K562 (cell line): ENCODE measurements around the gene PCDHGA7.

Experiments used
- CTCF ChIP-seq, 3 experiments: IDR thresholded peaks in 2 of 3; conservative IDR thresholded peaks in 1 of 3; 2 replicates each; pipeline ENCODE4 v1.5.1; 2011 to 2012; ENCODE audit warnings: low read length in 3 of 3, mild to moderate bottlenecking in 3 of 3, control low read depth in 2 of 3, improper control_type of control experiment in 1 of 3, inconsistent platforms in 1 of 3, low read depth in 1 of 3, mixed read lengths in 1 of 3, moderate library complexity in 1 of 3; ENCODE audit not compliant: insufficient read depth in 2 of 3
- MAFG ChIP-seq: fragments of 450-650 bp; conservative IDR thresholded peaks from 2 replicates; pipeline ENCODE4 v1.6.1; 2016; ENCODE audit warnings: missing genetic modification characterization, missing compliant biosample characterization
- MAX ChIP-seq: sonication (generic); formaldehyde crosslinking; IDR thresholded peaks from 2 replicates; pipeline ENCODE4 v1.9.0; 2022; ENCODE audit warnings: mild to moderate bottlenecking, missing genetic modification reagents
- POLR2A ChIP-seq: fragments of 450-650 bp; conservative IDR thresholded peaks from 2 replicates; pipeline ENCODE4 v1.6.1; 2016
- RBFOX2 ChIP-seq: fragments of 200-400 bp; formaldehyde crosslinking; IDR thresholded peaks from 2 replicates; pipeline ENCODE4 v1.6.1; 2017; ENCODE audit warnings: low read depth, mild to moderate bottlenecking, low read length, moderate library complexity
- SMARCE1 ChIP-seq: fragments of 450-650 bp; IDR thresholded peaks from 2 replicates; pipeline ENCODE4 v1.7.1; 2016; ENCODE audit warnings: mild to moderate bottlenecking
- SRSF9 ChIP-seq: fragments of 200-400 bp; formaldehyde crosslinking; IDR thresholded peaks from 2 replicates; pipeline ENCODE4 v1.6.1; 2017; ENCODE audit warnings: low read depth, low read length, borderline replicate concordance
- TGIF2 ChIP-seq: sonication (generic); formaldehyde crosslinking; IDR thresholded peaks from 2 replicates; pipeline ENCODE4 v1.8.1; 2022; ENCODE audit warnings: mild to moderate bottlenecking, missing genetic modification reagents, moderate library complexity
- THAP7 ChIP-seq: fragments of 250-450 bp; sonication (Bioruptor Pico); IDR thresholded peaks from 2 replicates; pipeline ENCODE4 v1.5.0; 2021
- TF ChIP-seq, protein P1 (sequence below): sonication (generic); formaldehyde crosslinking; IDR thresholded peaks from 2 replicates; pipeline ENCODE4 v1.8.1; 2023; ENCODE audit warnings: mild to moderate bottlenecking, missing genetic modification reagents, moderate library complexity
- TF ChIP-seq, protein P2 (sequence below): fragments of 200-800 bp; sonication (Bioruptor generic); IDR thresholded peaks from 2 replicates; pipeline ENCODE4 v1.6.1; 2017; ENCODE audit warnings: missing genetic modification characterization, missing compliant biosample characterization
- TF ChIP-seq, protein P3 (sequence below): sonication (generic); formaldehyde crosslinking; IDR thresholded peaks from 2 replicates; pipeline ENCODE4 v1.9.0; 2022; ENCODE audit warnings: mild to moderate bottlenecking, missing genetic modification reagents

- TF ChIP-seq TGIF2 (CRISPR knock-in tag) (no peak), MAX (CRISPR knock-in tag) (no peak), CTCF (IDR thresholded peaks at IDR 0.05 in 2 of 3, conservative IDR thresholded peaks at IDR 0.05 in 1 of 3; ENCODE audit: insufficient read depth in 2 of 3, low read depth in 1 of 3, low read length in 3 of 3) (peak; percentile 79 to 84 (median 82)), RBFOX2 (no peak), MAFG (0 out of 2 replicates have a peak, but pooled peaks have one; percentile 15), SRSF9 (no peak), SMARCE1 (no peak), THAP7 (no peak), POLR2A (no peak)
- TF ChIP-seq, protein P1, sequence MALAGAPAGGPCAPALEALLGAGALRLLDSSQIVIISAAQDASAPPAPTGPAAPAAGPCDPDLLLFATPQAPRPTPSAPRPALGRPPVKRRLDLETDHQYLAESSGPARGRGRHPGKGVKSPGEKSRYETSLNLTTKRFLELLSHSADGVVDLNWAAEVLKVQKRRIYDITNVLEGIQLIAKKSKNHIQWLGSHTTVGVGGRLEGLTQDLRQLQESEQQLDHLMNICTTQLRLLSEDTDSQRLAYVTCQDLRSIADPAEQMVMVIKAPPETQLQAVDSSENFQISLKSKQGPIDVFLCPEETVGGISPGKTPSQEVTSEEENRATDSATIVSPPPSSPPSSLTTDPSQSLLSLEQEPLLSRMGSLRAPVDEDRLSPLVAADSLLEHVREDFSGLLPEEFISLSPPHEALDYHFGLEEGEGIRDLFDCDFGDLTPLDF (CRISPR knock-in tag) = no peak
- TF ChIP-seq, protein P2, sequence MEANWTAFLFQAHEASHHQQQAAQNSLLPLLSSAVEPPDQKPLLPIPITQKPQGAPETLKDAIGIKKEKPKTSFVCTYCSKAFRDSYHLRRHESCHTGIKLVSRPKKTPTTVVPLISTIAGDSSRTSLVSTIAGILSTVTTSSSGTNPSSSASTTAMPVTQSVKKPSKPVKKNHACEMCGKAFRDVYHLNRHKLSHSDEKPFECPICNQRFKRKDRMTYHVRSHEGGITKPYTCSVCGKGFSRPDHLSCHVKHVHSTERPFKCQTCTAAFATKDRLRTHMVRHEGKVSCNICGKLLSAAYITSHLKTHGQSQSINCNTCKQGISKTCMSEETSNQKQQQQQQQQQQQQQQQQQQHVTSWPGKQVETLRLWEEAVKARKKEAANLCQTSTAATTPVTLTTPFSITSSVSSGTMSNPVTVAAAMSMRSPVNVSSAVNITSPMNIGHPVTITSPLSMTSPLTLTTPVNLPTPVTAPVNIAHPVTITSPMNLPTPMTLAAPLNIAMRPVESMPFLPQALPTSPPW (CRISPR knock-in tag) = no peak
- TF ChIP-seq, protein P3, sequence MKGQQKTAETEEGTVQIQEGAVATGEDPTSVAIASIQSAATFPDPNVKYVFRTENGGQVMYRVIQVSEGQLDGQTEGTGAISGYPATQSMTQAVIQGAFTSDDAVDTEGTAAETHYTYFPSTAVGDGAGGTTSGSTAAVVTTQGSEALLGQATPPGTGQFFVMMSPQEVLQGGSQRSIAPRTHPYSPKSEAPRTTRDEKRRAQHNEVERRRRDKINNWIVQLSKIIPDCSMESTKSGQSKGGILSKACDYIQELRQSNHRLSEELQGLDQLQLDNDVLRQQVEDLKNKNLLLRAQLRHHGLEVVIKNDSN = no peak
Measured at GRCh38 chr5:141338538-141339306, 43.8 kb upstream of the PCDHGA7 start, which contains the start of gene PCDHGA2.
